SK-N-SH (cell line): ENCODE data around the gene TTC19. TPM values are rescaled to one million over a fixed set of nuclear protein-coding genes. Genes with fewer than 3 reads are reported as not detected.
"Not testable (repeated sequence)": the region's sequence is repeated elsewhere in the genome, so short reads cannot be mapped to it uniquely, and the experiment has no call there.

Experiments used
- CTCF ChIA-PET: fragments of 300-600, 350-600 bp; formaldehyde crosslinking; extraction: SDS; loops from one replicate; lab custom pipeline; 2021; lab: Yijun Ruan, JAX
- POLR2A ChIA-PET: fragments of 350-600 bp; sonication (Branson Sonifier 250); formaldehyde crosslinking; extraction: SDS; loops from one replicate; lab custom pipeline; 2020; ENCODE audit warnings: antibody characterized with exemption, inconsistent platforms; lab: Yijun Ruan, JAX
- DNase-seq: peaks from one replicate; pipeline ENCODE4 v3.0.0; 2012
- H2AFZ ChIP-seq: fragments of 200-600 bp; sonication (generic); 2 replicates; pipeline ENCODE4 v1.8.1; 2016; ENCODE audit warnings: antibody characterized with exemption, mild to moderate bottlenecking, low read depth
- H3F3A ChIP-seq: fragments of 200-600 bp; sonication (generic); replicated peaks from 2 replicates; pipeline ENCODE3; 2016; ENCODE audit warnings: antibody characterized with exemption, mild to moderate bottlenecking; ENCODE audit not compliant: insufficient read depth
- H3K27ac ChIP-seq, 2 experiments: fragments of 200-500 bp in 1 of 2; fragments of 200-600 bp in 1 of 2; sonication (Bioruptor generic) in 1 of 2; sonication (generic), shearing (Covaris generic) in 1 of 2; 2 replicates each; pipeline versions ENCODE4 v1.5.1 to v1.6.1; 2014 to 2016; ENCODE audit warnings: low read depth in 2 of 2, inconsistent platforms in 1 of 2, low read length in 1 of 2, mild to moderate bottlenecking in 1 of 2, mixed read lengths in 1 of 2
- H3K27me3 ChIP-seq: fragments of 200-600 bp; sonication (generic), shearing (Covaris generic); 2 replicates; pipeline ENCODE4 v1.6.1; 2016; ENCODE audit warnings: mixed run types; ENCODE audit not compliant: insufficient read depth
- H3K36me3 ChIP-seq, 2 experiments: fragments of 200-500 bp in 1 of 2; fragments of 200-600 bp in 1 of 2; sonication (Bioruptor generic) in 1 of 2; sonication (generic) in 1 of 2; replicated peaks in 1 of 2; 2 replicates each; pipeline versions ENCODE3 to v1.5.1; 2014 to 2016; ENCODE audit warnings: low read length in 1 of 2, mild to moderate bottlenecking in 1 of 2; ENCODE audit not compliant: insufficient read depth in 2 of 2, control insufficient read depth in 1 of 2
- H3K4me1 ChIP-seq, 2 experiments: fragments of 200-500 bp in 1 of 2; fragments of 200-600 bp in 1 of 2; sonication (Bioruptor generic) in 1 of 2; sonication (generic), shearing (Covaris generic) in 1 of 2; 2 replicates each; pipeline versions ENCODE4 v1.5.1 to v1.6.1; 2014 to 2016; ENCODE audit warnings: low read depth in 1 of 2, low read length in 1 of 2, mixed run types in 1 of 2; ENCODE audit not compliant: insufficient read depth in 2 of 2, control insufficient read depth in 1 of 2
- H3K4me2 ChIP-seq: fragments of 200-600 bp; sonication (generic), shearing (Covaris generic); 2 replicates; pipeline ENCODE4 v1.6.1; 2017; ENCODE audit warnings: mixed run types
- H3K4me3 ChIP-seq, 2 experiments: fragments of 200-500 bp in 1 of 2; fragments of 200-600 bp in 1 of 2; sonication (Bioruptor generic) in 1 of 2; sonication (generic), shearing (Covaris generic) in 1 of 2; 2 replicates each; pipeline versions ENCODE4 v1.5.1 to v1.8.1; 2014 to 2016; ENCODE audit warnings: low read depth in 2 of 2, inconsistent platforms in 1 of 2, low read length in 1 of 2, mild to moderate bottlenecking in 1 of 2, mixed read lengths in 1 of 2, moderate library complexity in 1 of 2
- H3K79me2 ChIP-seq: fragments of 200-600 bp; sonication (generic); 2 replicates; pipeline ENCODE4 v1.8.1; 2017; ENCODE audit warnings: mild to moderate bottlenecking; ENCODE audit not compliant: insufficient read depth
- H3K9ac ChIP-seq: fragments of 200-600 bp; sonication (generic); 2 replicates; pipeline ENCODE4 v1.6.1; 2017; ENCODE audit warnings: mixed run types
- H3K9me2 ChIP-seq: fragments of 200-600 bp; sonication (generic); 2 replicates; pipeline ENCODE4 v1.6.1; 2017; ENCODE audit warnings: mixed run types
- H3K9me3 ChIP-seq: fragments of 200-600 bp; sonication (generic); 2 replicates; pipeline ENCODE4 v1.6.1; 2017; ENCODE audit warnings: mixed run types, mild to moderate bottlenecking, moderate library complexity
- H4K20me1 ChIP-seq: fragments of 200-600 bp; sonication (generic); 2 replicates; pipeline ENCODE4 v1.6.1; 2017; ENCODE audit warnings: mild to moderate bottlenecking, mixed run types; ENCODE audit not compliant: insufficient read depth
- FOXM1 ChIP-seq: IDR thresholded peaks from 2 replicates; pipeline ENCODE4 v1.4.0; 2012; ENCODE audit warnings: low read depth, mild to moderate bottlenecking
- GATA2 ChIP-seq: sonication (generic); formaldehyde crosslinking; IDR thresholded peaks from 2 replicates; pipeline ENCODE4 v1.5.0; 2020; ENCODE audit warnings: mild to moderate bottlenecking, missing genetic modification reagents
- MXI1 ChIP-seq: IDR thresholded peaks from 2 replicates; pipeline ENCODE4 v1.6.1; 2012; ENCODE audit warnings: mild to moderate bottlenecking, low read depth, low read length, improper control_type of control experiment
- NFIC ChIP-seq: IDR thresholded peaks from 2 replicates; pipeline ENCODE4 v1.4.0; 2012; ENCODE audit warnings: borderline replicate concordance
- NRF1 ChIP-seq: IDR thresholded peaks from 2 replicates; pipeline ENCODE4 v1.6.1; 2012; ENCODE audit warnings: low read depth, mild to moderate bottlenecking, low read length
- RAD21 ChIP-seq: IDR thresholded peaks from 2 replicates; pipeline ENCODE4 v1.6.1; 2012; ENCODE audit warnings: mild to moderate bottlenecking, low read length
- RCOR1 ChIP-seq: fragments of 150-350 bp; IDR thresholded peaks from 2 replicates; pipeline ENCODE4 v1.6.1; 2017; ENCODE audit warnings: antibody characterized with exemption, low read length
- RFX5 ChIP-seq: IDR thresholded peaks from 2 replicates; pipeline ENCODE4 v1.6.1; 2012; ENCODE audit warnings: mild to moderate bottlenecking, improper control_type of control experiment, low read length
- SMC3 ChIP-seq: IDR thresholded peaks from 2 replicates; pipeline ENCODE4 v1.6.1; 2012; ENCODE audit warnings: low read depth, low read length, improper control_type of control experiment
- TEAD4 ChIP-seq: IDR thresholded peaks from 2 replicates; pipeline ENCODE4 v1.4.0; 2012; ENCODE audit warnings: mild to moderate bottlenecking, borderline replicate concordance; ENCODE audit not compliant: insufficient read depth
- YY1 ChIP-seq: IDR thresholded peaks from 2 replicates; pipeline ENCODE4 v1.4.0; 2012; ENCODE audit warnings: low read depth, mild to moderate bottlenecking
- WGBS: methylation state at CpG from one replicate; pipeline ENCODE4 v1.1.6; 2017; ENCODE audit warnings: low lambda C conversion rate; 5-methylcytosine and 5-hydroxymethylcytosine counted together
- polyA plus RNA-seq, 3 experiments: library from polyadenylated mRNA; depleted of rRNA; stranded (reverse); fragments of >200 nt; gene quantifications; 2 replicates each; pipeline ENCODE4 v1.2.3, GENCODE V29; 2012
- TF ChIP-seq, protein P1 (sequence below): IDR thresholded peaks from 2 replicates; pipeline ENCODE4 v1.4.0; 2012; ENCODE audit warnings: low read depth, borderline replicate concordance
- TF ChIP-seq, protein P2 (sequence below): IDR thresholded peaks from 2 replicates; pipeline ENCODE4 v1.6.1; 2012; ENCODE audit warnings: mild to moderate bottlenecking, low read depth, low read length, moderate library complexity
- TF ChIP-seq, protein P3 (sequence below): IDR thresholded peaks from 2 replicates; pipeline ENCODE4; 2012
- TF ChIP-seq, protein P4 (sequence below): IDR thresholded peaks from 2 replicates; pipeline ENCODE4 v1.4.0; 2012; ENCODE audit warnings: low read depth

Gene TTC19
- polyA plus RNA-seq, 1 of the 3 experiments (the other 2 are of a cell fraction) = 6.6 TPM

DNA sequence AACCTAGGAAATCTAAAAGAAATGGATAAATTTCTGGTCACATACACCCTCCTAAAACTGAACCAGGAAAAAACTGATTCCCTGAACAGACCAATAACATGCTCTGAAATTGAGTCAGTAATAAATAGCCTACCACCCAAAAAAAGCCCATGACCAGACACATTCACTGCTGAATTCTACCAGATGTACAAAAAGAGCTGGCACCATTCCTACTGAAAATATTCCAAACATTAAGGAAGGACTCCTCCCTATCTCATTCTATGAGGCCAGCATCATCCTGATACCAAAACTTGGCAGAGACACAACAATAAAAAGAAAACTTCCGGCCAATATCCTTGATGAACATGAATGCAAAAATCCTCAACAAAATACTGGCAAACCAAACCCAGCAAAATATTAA lies 52.9 kb downstream of the TTC19 start:
- no peak overlapping the region for H3K27ac ChIP-seq
- peaks cover 17 to 77% of the 10 kb centered on the region in 2 experiments for H3K36me3 ChIP-seq
- peaks cover 10% of the 10 kb centered on the region for H3F3A ChIP-seq
- no peak for DNase-seq
- POLR2A ChIA-PET = no interaction called here
- CTCF ChIA-PET = interaction anchor here (0.8 kb wide), 1 partner anchor 13 kb away, joined by 3 read pairs; no protein-coding TSS in a partner anchor
- 92% methylated on average over 1 of the region's 1 CpG for WGBS
- no peaks in the 10 kb centered on the region for H4K20me1 ChIP-seq
- TF ChIP-seq, protein P1, sequence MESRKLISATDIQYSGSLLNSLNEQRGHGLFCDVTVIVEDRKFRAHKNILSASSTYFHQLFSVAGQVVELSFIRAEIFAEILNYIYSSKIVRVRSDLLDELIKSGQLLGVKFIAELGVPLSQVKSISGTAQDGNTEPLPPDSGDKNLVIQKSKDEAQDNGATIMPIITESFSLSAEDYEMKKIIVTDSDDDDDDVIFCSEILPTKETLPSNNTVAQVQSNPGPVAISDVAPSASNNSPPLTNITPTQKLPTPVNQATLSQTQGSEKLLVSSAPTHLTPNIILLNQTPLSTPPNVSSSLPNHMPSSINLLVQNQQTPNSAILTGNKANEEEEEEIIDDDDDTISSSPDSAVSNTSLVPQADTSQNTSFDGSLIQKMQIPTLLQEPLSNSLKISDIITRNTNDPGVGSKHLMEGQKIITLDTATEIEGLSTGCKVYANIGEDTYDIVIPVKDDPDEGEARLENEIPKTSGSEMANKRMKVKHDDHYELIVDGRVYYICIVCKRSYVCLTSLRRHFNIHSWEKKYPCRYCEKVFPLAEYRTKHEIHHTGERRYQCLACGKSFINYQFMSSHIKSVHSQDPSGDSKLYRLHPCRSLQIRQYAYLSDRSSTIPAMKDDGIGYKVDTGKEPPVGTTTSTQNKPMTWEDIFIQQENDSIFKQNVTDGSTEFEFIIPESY = no peak
- TF ChIP-seq NFIC = no peak
- no peaks in the 10 kb centered on the region for H3K9me2 ChIP-seq
- no peaks in the 10 kb centered on the region for H3K4me1 ChIP-seq
- H3K4me3 ChIP-seq = no peak overlapping the region
- no peak overlapping the region for H3K4me2 ChIP-seq
- H3K9ac ChIP-seq = no peak overlapping the region
- H3K27me3 ChIP-seq = no peaks in the 10 kb centered on the region
- H3K79me2 ChIP-seq = peaks cover 46% of the 10 kb centered on the region
- no peaks in the 10 kb centered on the region for H3K9me3 ChIP-seq
- no peak overlapping the region for H2AFZ ChIP-seq

DNA sequence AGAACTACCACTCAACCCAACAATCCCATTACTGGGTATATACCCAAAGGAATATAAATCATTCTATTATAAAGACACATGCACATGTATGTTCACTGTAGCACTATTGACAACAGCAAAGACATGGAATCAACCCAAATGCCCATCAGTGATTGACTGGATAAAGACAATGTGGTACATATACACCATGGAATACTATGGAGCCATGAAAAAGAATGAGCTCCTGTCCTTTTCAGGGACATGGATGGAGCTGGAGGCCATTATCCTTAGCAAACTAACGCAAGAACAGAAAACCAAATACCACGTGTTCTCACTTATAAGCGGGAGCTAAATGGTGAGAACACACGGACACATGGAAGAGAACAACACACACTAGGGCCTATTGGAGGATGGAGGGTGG lies 55.5 kb downstream of the TTC19 start:
- Histone ChIP-seq H3K36me3 (peaks cover 30 to 85% of the 10 kb centered on the region in 2 experiments), H3K79me2 (peaks cover 39% of the 10 kb centered on the region)
- H3K4me2 ChIP-seq, CTCF ChIA-PET, H3K9ac ChIP-seq, H3K27me3 ChIP-seq, POLR2A ChIA-PET, H2AFZ ChIP-seq, H3K9me2 ChIP-seq, H3K4me3 ChIP-seq, H3K27ac ChIP-seq, H4K20me1 ChIP-seq, DNase-seq, H3K4me1 ChIP-seq, H3K9me3 ChIP-seq, H3F3A ChIP-seq: not testable (repeated sequence)
- 84% methylated on average over 4 of the region's 4 CpGs for WGBS

DNA sequence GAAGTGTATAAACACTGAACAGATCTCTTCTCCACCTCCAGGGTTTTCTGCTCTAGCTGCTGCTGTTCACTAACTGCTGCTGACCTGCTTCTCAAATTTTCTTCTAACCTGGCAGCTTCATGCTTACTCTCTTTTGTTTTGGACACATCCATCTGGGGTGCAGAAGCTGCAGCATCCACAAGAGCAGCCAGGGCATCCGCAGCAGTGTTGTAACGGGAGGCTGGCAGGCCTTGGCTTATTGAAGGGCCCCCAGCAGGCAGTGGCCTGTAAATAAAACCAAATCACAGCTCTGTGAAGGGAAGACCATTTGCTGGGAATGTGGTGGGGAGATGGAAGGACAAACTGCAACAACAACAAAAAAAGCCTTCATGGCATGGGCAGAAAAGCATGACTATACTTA lies 62.0 kb downstream of the TTC19 start:
- DNase-seq = no peak
- Histone ChIP-seq H2AFZ (no peak overlapping the region), H3K27ac (no peak overlapping the region), H3K9ac (no peak overlapping the region), H3K27me3 (no peaks in the 10 kb centered on the region), H4K20me1 (no peaks in the 10 kb centered on the region), H3K4me1 (no peaks in the 10 kb centered on the region), H3K4me2 (no peak overlapping the region), H3F3A (peaks cover 6% of the 10 kb centered on the region), H3K9me2 (no peaks in the 10 kb centered on the region), H3K4me3 (no peak overlapping the region), H3K36me3 (peaks cover 64 to 83% of the 10 kb centered on the region in 2 experiments), H3K9me3 (no peaks in the 10 kb centered on the region), H3K79me2 (no peaks in the 10 kb centered on the region)
- POLR2A ChIA-PET = no interaction called here
- 97% methylated on average over 2 of the region's 2 CpGs for WGBS
- TF ChIP-seq RFX5 = no peak
- TF ChIP-seq NRF1 = no peak
- TF ChIP-seq SMC3 = no peak
- no peak for TF ChIP-seq FOXM1
- TF ChIP-seq, protein P2, sequence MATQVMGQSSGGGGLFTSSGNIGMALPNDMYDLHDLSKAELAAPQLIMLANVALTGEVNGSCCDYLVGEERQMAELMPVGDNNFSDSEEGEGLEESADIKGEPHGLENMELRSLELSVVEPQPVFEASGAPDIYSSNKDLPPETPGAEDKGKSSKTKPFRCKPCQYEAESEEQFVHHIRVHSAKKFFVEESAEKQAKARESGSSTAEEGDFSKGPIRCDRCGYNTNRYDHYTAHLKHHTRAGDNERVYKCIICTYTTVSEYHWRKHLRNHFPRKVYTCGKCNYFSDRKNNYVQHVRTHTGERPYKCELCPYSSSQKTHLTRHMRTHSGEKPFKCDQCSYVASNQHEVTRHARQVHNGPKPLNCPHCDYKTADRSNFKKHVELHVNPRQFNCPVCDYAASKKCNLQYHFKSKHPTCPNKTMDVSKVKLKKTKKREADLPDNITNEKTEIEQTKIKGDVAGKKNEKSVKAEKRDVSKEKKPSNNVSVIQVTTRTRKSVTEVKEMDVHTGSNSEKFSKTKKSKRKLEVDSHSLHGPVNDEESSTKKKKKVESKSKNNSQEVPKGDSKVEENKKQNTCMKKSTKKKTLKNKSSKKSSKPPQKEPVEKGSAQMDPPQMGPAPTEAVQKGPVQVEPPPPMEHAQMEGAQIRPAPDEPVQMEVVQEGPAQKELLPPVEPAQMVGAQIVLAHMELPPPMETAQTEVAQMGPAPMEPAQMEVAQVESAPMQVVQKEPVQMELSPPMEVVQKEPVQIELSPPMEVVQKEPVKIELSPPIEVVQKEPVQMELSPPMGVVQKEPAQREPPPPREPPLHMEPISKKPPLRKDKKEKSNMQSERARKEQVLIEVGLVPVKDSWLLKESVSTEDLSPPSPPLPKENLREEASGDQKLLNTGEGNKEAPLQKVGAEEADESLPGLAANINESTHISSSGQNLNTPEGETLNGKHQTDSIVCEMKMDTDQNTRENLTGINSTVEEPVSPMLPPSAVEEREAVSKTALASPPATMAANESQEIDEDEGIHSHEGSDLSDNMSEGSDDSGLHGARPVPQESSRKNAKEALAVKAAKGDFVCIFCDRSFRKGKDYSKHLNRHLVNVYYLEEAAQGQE = no peak
- no peak for TF ChIP-seq TEAD4
- TF ChIP-seq RCOR1 = no peak
- TF ChIP-seq, protein P3, sequence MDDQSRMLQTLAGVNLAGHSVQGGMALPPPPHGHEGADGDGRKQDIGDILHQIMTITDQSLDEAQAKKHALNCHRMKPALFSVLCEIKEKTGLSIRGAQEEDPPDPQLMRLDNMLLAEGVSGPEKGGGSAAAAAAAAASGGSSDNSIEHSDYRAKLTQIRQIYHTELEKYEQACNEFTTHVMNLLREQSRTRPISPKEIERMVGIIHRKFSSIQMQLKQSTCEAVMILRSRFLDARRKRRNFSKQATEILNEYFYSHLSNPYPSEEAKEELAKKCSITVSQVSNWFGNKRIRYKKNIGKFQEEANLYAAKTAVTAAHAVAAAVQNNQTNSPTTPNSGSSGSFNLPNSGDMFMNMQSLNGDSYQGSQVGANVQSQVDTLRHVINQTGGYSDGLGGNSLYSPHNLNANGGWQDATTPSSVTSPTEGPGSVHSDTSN = no peak
- no peak for TF ChIP-seq YY1
- TF ChIP-seq, protein P4, sequence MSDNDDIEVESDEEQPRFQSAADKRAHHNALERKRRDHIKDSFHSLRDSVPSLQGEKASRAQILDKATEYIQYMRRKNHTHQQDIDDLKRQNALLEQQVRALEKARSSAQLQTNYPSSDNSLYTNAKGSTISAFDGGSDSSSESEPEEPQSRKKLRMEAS = no peak
- TF ChIP-seq RAD21 = no peak
- TF ChIP-seq MXI1 = no peak
- TF ChIP-seq GATA2 (CRISPR knock-in tag) = no peak
- CTCF ChIA-PET = no interaction called here
